Endothelial cell of umbilical vein (primary cell): ENCODE data around the gene VSX1. TPM values are rescaled to one million over a fixed set of nuclear protein-coding genes. Genes with fewer than 3 reads are reported as not detected.

Experiments
- BruUV-seq: library from RNA; stranded (reverse); fragments of 400-500 nt; replicated peaks from 2 replicates; lab custom pipeline; 2021; lab: Mats Ljungman, UMichigan
- CTCF ChIA-PET: fragments of 300-600, 350-600 bp; sonication (Branson Sonifier 250); formaldehyde crosslinking; loops from one replicate; lab custom pipeline; 2021; ENCODE audit warnings: antibody characterized with exemption, inconsistent platforms; lab: Charles Lee
- POLR2A ChIA-PET: fragments of 300-600, 350-600 bp; sonication (Branson Sonifier 250); formaldehyde crosslinking; loops from one replicate; lab custom pipeline; 2021; ENCODE audit warnings: antibody characterized with exemption, inconsistent platforms; lab: Charles Lee
- DNase-seq: peaks from one replicate; pipeline ENCODE4 v3.0.0-alpha.2; 2011; ENCODE audit warnings: low read depth, low spot score
- FAIRE-seq: peaks from 2 replicates; lab custom pipeline; 2011; peaks lifted over from hg19 to GRCh38; lab: Jason Lieb, UNC
- H2AFZ ChIP-seq: 2 replicates; pipeline ENCODE4 v1.6.0; 2012; ENCODE audit warnings: low read depth, low read length, control low read depth, inconsistent platforms
- H3K27ac ChIP-seq: 2 replicates; pipeline ENCODE4 v1.5.1; 2011; ENCODE audit warnings: low read depth, mild to moderate bottlenecking, control low read depth, low read length, moderate library complexity; ENCODE audit not compliant: insufficient read depth
- H3K27me3 ChIP-seq, 2 experiments: 2 replicates each; pipeline versions ENCODE4 v1.6.0 to v1.6.1; 2011; ENCODE audit warnings: low read length in 2 of 2, mixed read lengths in 1 of 2; ENCODE audit not compliant: control insufficient read depth in 2 of 2, insufficient read depth in 2 of 2
- H3K36me3 ChIP-seq, 2 experiments: 2 replicates in 1 of 2; 3 replicates in 1 of 2; pipeline ENCODE4 v1.5.1; 2011; ENCODE audit warnings: low read length in 2 of 2, mild to moderate bottlenecking in 1 of 2, moderate library complexity in 1 of 2; ENCODE audit not compliant: control insufficient read depth in 2 of 2, insufficient read depth in 2 of 2; ENCODE audit errors: extremely low read depth in 1 of 2
- H3K4me1 ChIP-seq: 3 replicates; pipeline ENCODE4 v1.5.1; 2011; ENCODE audit warnings: mild to moderate bottlenecking, low read length; ENCODE audit not compliant: control insufficient read depth, insufficient read depth; ENCODE audit errors: extremely low read depth
- H3K4me2 ChIP-seq: 2 replicates; pipeline ENCODE4 v1.6.1; 2011; ENCODE audit warnings: low read length, control low read depth, mixed read lengths; ENCODE audit not compliant: insufficient read depth
- H3K4me3 ChIP-seq, 3 experiments: fragments of 200-600 bp in 1 of 3; sonication (generic), shearing (Covaris generic) in 1 of 3; replicated peaks in 1 of 3; 2 replicates each; pipeline ENCODE4 v1.5.1; 2011 to 2016; ENCODE audit warnings: control low read depth in 3 of 3, low read length in 3 of 3, mild to moderate bottlenecking in 2 of 3, inconsistent platforms in 1 of 3, low read depth in 1 of 3, moderate library complexity in 1 of 3; ENCODE audit not compliant: insufficient read depth in 1 of 3
- H3K79me2 ChIP-seq: 2 replicates; pipeline ENCODE4 v1.6.0; 2012; ENCODE audit warnings: low read length, inconsistent platforms; ENCODE audit not compliant: control insufficient read depth, insufficient read depth
- H3K9ac ChIP-seq: replicated peaks from 2 replicates; pipeline ENCODE3; 2011; ENCODE audit warnings: low read length, control low read depth; ENCODE audit not compliant: insufficient read depth; ENCODE audit errors: extremely low read depth
- H3K9me1 ChIP-seq: replicated peaks from 3 replicates; pipeline ENCODE4 v1.6.0; 2011; ENCODE audit warnings: mild to moderate bottlenecking, low read length; ENCODE audit not compliant: control insufficient read depth, insufficient read depth; ENCODE audit errors: extremely low read depth
- H3K9me3 ChIP-seq: replicated peaks from 2 replicates; pipeline ENCODE4 v1.5.1; 2012; ENCODE audit warnings: low read length, inconsistent platforms; ENCODE audit not compliant: control insufficient read depth, insufficient read depth
- H4K20me1 ChIP-seq: replicated peaks from 2 replicates; pipeline ENCODE3; 2011; ENCODE audit warnings: mild to moderate bottlenecking, low read length; ENCODE audit not compliant: control insufficient read depth, insufficient read depth; ENCODE audit errors: extremely low read depth
- CTCF ChIP-seq, 2 donors: IDR thresholded peaks; 1 replicate in 1 of 2; 2 replicates in 1 of 2; pipeline ENCODE4 v1.5.1; 2011; ENCODE audit warnings: low read length in 2 of 2, mild to moderate bottlenecking in 2 of 2, moderate library complexity in 2 of 2, control low read depth in 1 of 2, inconsistent platforms in 1 of 2, low read depth in 1 of 2; ENCODE audit not compliant: insufficient read depth in 1 of 2; ENCODE audit errors: extremely low read depth in 1 of 2
- EZH2 ChIP-seq: IDR thresholded peaks from 2 replicates; pipeline ENCODE4 v1.6.1; 2012; ENCODE audit warnings: borderline replicate concordance, low read depth, mild to moderate bottlenecking, moderate library complexity, low read length, inconsistent platforms; ENCODE audit not compliant: severe bottlenecking
- FOS ChIP-seq: IDR thresholded peaks from 2 replicates; pipeline ENCODE4 v1.6.1; 2011; ENCODE audit warnings: mild to moderate bottlenecking, low read length, moderate library complexity, borderline replicate concordance; ENCODE audit not compliant: insufficient read depth
- GATA2 ChIP-seq: IDR thresholded peaks from 2 replicates; pipeline ENCODE4 v1.7.0; 2011; ENCODE audit warnings: low read depth, mild to moderate bottlenecking, moderate library complexity, mixed read lengths, low read length; ENCODE audit not compliant: insufficient read length, insufficient read depth
- JUN ChIP-seq: IDR thresholded peaks from 2 replicates; pipeline ENCODE4 v1.6.1; 2011; ENCODE audit warnings: borderline replicate concordance, low read depth; ENCODE audit not compliant: insufficient read length, insufficient read depth
- MAX ChIP-seq: IDR thresholded peaks from 2 replicates; pipeline ENCODE4 v1.6.1; 2011; ENCODE audit not compliant: insufficient read depth, insufficient read length
- MYC ChIP-seq: IDR thresholded peaks from one replicate; pipeline ENCODE4 v1.6.1; 2011; ENCODE audit warnings: mild to moderate bottlenecking, low read depth, low read length
- POLR2A ChIP-seq: IDR thresholded peaks from 2 replicates; pipeline ENCODE4 v1.6.1; 2012; ENCODE audit warnings: low read depth, mild to moderate bottlenecking, control low read depth, low read length
- POLR2AphosphoS5 ChIP-seq: IDR thresholded peaks from 2 replicates; pipeline ENCODE4 v1.6.1; 2012; ENCODE audit warnings: low read depth, mild to moderate bottlenecking, control low read depth, low read length, moderate library complexity; ENCODE audit not compliant: insufficient read depth
- dilution Hi-C: fragments of 300-500 bp; cut with MboI; formaldehyde crosslinking; loops from one replicate; pipeline ENCODE4 v1.15.0; 2019; ENCODE audit warnings: low sequenced_read_pairs; ENCODE audit not compliant: extremely low pct_ligation_motif_present
- intact Hi-C: fragments of 100-400 bp; cut with micrococcal nuclease; formaldehyde crosslinking; loops from one replicate; pipeline ENCODE4 v1.10.0; 2022
- polyA plus RNA-seq, 4 experiments: library from polyadenylated mRNA; depleted of rRNA in 3 of 4; stranded (reverse) in 3 of 4; unstranded in 1 of 4; fragments of >200 nt; gene quantifications; 2 replicates each; pipeline versions ENCODE4 v1.2.1 to v1.2.3, GENCODE V29; 2011 to 2012; ENCODE audit warnings: missing spikeins in 1 of 4
- total RNA-seq: library from RNA; stranded (reverse); gene quantifications from 2 replicates; pipeline ENCODE4 v1.2.3, GENCODE V29; 2021

The VSX1 gene
- total and polyA plus RNA-seq, 2 donors (not counting 3 experiments of a cell fraction or from before 2014, with no cell fraction given) = not detected

- no peak for FAIRE-seq
- H3K9me3 ChIP-seq = no peaks in the 10 kb centered on the region
- H3K9ac ChIP-seq = no peak overlapping the region
- POLR2A ChIA-PET = no interaction called here
- no peaks in the 10 kb centered on the region for H3K79me2 ChIP-seq
- peaks cover 0 to 5% of the 10 kb centered on the region in 2 experiments for H3K27me3 ChIP-seq
- no peak for TF ChIP-seq FOS
- no peak for TF ChIP-seq MAX
- TF ChIP-seq CTCF (IDR thresholded peaks at IDR 0.05; ENCODE audit: extremely low read depth in 1 of 2, insufficient read depth in 1 of 2, low read depth in 1 of 2, low read length in 2 of 2) = no peak
- no peak for TF ChIP-seq POLR2AphosphoS5
- TF ChIP-seq JUN = no peak
- TF ChIP-seq GATA2 = no peak
- TF ChIP-seq MYC = no peak
- no peak for TF ChIP-seq POLR2A
- TF ChIP-seq EZH2 = no peak
- no peaks in the 10 kb centered on the region for H4K20me1 ChIP-seq
- CTCF ChIA-PET = no interaction called here
- intact Hi-C loops (no loop called here), dilution Hi-C loops (no loop called here)
- no peak overlapping the region for H2AFZ ChIP-seq
- no peak overlapping the region for H3K27ac ChIP-seq
- H3K4me1 ChIP-seq = no peaks in the 10 kb centered on the region
- no peak overlapping the region for H3K4me3 ChIP-seq
- no TSS peak for BruUV-seq
- H3K9me1 ChIP-seq = no peaks in the 10 kb centered on the region
- no peak for DNase-seq
- H3K4me2 ChIP-seq = no peak overlapping the region
- no peaks in the 10 kb centered on the region for H3K36me3 ChIP-seq
These were observed 30.4 kb downstream of the VSX1 start for GRCh38 chr20:25051386-25052155.
